IPS-NIHi11 (cell line): ENCODE results near the gene FBXL13.

Experiments
- DNase-seq: peaks from one replicate; pipeline ENCODE4 v3.0.0; 2012; ENCODE audit warnings: mixed read lengths, low spot score

FBXL13 gene

DNA sequence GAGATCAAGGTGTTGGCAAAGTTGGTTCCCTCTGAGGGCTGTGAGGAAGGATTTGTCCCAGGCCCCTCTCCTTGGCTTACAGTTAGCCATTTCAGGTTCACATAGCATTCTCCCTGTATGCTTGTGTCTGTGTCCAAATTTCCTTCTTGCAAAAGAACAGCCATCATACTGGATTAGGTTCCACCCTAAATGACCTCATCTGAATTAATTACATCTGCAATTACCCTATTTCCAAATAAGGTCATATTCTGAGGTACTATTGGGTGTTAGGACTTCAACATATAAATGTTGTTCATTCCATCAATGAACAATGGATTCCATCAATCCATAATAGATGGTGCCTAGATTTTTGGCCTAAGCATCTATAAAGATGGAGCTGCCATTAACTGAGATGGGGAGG is 178.0 kb downstream of the FBXL13 start:
- no peak for DNase-seq

DNA sequence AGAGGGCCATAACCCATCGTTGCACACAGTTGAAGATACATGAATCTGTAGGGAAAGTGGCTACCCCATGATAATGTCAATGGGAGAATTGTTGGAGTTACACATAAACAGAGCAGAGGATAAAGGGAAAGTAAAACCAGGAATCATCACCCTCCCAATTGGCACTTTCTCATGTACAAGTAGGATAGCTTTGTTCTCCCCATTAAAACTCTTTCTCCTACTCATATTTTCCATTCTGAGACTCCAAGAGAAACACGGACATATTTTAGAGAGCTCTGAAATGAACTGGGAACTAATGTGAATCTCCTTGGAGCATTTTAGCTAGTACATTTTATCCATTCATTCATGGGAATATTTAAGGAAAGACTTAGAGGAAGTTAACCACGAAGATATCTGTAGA is 179.0 kb downstream of the FBXL13 start:
- no peak for DNase-seq

- no peak for DNase-seq
Observed at GRCh38 chr7:102892631-102893278, 181.8 kb downstream of the FBXL13 start.

- no peak for DNase-seq
Observed at GRCh38 chr7:102891693-102892261, 182.8 kb downstream of the FBXL13 start.

DNA sequence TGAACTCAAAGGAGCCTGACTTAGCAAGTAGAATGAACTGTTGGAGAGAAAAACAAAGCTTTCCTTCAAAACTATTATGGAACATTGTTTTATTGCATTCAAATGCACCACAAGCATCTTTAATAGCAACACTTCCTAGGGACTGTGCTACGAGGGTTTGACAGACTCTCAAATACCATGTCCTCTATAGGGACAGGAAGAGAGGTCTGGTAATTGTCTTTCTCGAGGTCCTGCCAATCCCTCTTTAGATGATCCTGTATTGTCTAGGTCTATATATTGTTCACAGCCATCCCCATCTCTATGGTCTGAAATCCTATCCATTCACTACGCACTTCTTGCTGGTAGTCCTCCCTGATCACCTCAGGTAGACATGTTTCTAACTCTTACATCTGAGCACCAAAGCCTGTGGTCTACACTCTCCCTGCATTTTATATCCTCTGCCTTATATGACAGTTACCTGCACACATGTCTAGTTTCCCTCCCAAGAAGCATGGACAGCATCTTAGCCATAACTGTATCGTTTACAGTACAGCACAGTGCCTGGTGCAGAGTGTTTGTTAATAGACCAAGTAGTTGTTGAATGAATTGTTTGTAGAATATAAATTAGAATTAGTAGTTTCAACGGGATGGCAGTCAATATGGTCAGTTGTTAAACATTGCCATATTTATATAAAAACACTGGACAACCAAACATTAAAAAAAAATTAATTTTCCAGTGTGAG is 183.5 kb downstream of the FBXL13 start:
- DNase-seq = no peak

DNA sequence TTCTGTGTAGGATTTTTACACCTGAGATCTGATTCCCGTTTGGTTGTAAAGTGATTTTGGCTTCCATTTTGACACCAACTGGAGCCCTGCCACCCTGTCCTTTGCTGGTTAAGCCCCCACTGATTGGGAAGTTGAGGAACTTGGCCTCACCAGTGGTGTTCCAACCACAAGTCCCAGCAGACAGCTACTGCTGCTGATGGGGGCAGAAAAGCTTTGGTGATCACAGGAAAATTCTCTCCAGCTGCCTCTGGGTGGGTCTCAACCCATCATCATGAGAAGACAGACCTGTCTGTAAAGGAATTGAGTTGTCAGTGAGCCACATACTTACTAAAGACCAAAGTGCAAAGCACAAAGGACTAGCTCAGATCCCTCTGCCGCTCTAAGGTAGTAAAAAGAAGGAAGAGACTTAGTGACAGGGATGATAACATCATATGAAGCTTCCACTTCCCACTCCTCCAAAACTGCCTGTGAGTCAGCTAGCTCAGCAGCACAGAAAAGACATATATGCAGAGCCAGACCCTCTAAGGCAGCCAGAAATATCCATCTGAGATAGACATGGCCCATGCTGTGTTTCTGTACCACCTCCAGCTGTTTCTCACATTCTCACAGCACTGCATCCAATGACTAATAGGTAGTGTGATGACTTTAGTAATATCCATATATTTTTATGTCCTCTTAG is 184.2 kb downstream of the FBXL13 start:
- DNase-seq = no peak

GRCh38 chr7:102889851-102890250 is 184.7 kb downstream of the FBXL13 start:
- no peak for DNase-seq

DNA sequence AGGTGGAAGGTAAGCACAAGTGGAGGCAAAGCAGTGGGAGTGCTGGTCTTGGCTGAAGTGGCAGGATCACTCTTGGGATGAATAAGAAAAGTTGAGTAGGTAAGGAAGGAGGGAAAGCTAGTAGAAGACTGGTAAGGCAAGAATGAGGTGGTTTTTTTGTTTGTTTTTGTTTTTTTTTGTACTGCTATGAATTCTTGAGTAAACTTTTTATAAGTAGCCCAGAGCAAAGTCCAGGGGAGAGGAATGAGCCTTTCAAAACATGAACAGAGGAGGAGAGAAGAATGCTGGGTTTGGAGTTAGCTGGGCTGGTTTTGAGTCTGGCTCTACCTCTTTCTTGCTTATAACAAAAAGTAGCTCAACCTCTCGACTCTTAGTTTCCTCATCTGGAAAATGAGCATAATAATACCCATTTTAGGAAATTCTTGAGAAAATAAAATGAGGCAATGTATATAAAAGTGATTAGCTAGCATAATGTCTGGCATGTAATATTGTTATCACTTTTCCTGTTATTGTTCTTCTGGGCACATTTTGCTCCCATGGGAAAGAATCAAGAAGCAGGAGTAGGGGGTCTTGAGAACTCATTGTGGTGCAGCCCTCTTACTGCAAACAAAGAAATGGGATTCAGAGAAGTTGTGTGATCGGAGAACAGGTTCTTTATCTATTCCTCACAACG is 185.9 kb downstream of the FBXL13 start:
- DNase-seq = no peak

- DNase-seq = no peak
Observed at GRCh38 chr7:102883098-102883860, 191.3 kb downstream of the FBXL13 start.

- peak; percentile 36 for DNase-seq
Observed at GRCh38 chr7:102875700-102876295, 198.8 kb downstream of the FBXL13 start.

DNA sequence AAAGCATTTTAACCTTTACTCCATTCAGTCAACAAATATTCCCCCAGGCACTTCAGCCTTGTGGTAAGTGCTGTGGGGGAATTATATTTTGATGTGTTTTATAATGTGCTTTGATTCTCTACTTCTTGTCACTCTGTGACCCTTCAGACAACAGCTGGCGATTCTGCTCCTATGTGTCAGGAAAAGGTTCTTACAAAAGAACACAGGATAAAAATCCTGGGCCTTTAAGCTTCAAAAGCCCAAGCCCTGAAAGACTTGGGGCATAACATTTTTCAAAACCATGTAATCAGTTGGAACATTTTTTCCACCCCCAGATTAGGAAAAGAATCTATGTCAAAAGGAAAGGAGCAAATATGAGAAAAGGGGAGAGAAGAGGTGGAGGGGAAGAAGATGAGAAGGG is 199.6 kb downstream of the FBXL13 start:
- no peak for DNase-seq

- DNase-seq = no peak
Observed at GRCh38 chr7:102874166-102874829, 200.3 kb downstream of the FBXL13 start.

DNA sequence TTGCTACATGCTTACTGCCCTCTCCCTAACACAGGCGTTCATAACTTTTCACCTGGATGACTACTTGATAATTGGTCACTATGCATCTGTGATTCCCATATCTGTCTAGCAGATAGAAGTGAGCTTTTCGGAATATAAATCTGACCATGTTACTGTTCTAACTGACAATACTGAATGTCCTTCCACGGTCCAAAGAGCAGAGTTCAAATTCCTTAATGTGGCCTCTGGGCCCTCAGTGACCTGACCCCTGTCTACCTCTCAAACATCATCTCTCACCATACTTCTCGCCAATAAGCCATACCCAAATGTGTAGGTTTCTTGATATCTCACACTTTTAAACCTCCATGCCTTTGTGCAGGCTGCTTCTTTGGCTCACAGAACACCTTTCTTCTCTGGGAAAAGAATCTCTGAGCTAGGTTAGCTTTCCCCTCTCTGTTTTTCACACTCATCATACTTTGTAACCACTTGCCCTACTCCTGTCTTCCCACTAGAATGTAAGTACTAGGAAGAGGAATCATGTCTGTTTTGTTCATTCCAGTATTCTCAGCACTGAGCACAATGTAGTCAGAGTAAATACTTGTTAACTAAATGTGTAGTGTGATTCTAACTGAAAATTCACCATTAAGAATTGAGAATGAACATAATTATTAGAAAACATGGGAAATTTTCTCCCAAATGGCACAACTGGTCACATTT is 201.0 kb downstream of the FBXL13 start:
- DNase-seq = no peak

- DNase-seq = no peak
Observed at GRCh38 chr7:102872460-102872859, 202.1 kb downstream of the FBXL13 start.

GRCh38 chr7:102869195-102869594 is 205.4 kb downstream of the FBXL13 start:
- DNase-seq = no peak

DNA sequence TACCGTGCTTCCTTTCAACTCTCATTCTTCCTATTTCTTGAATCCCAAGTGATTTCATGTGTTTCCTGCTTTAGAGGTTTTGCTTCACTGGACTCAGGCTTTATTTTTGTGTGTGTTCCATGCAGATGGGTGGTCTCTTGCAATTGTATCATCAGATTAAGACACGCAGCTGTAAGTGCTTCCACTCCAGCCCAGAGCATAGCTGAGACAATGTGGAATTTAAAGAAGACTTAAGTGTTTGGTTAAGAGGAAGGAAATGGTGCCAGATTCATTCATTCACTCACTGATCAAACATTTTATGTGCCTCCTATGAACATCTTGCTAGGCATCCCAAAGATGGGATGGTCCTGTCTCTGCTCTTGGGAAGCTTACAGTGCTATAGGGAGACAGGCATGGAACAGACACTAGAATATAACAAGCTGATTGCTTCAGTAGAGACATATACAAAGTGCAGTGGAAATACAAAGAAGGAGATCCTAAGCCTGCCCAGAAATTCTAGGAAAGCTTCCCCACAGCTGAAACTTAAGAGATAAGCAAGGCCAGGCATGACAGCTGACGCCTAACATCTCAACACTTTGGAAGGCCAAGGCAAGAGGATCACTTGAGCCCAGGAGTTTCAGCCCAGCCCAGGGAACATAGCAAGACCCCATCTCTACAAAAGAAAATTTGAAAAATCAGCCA is 207.9 kb downstream of the FBXL13 start:
- no peak for DNase-seq

- no peak for DNase-seq
Observed at GRCh38 chr7:102864958-102865357, 209.6 kb downstream of the FBXL13 start.

DNA sequence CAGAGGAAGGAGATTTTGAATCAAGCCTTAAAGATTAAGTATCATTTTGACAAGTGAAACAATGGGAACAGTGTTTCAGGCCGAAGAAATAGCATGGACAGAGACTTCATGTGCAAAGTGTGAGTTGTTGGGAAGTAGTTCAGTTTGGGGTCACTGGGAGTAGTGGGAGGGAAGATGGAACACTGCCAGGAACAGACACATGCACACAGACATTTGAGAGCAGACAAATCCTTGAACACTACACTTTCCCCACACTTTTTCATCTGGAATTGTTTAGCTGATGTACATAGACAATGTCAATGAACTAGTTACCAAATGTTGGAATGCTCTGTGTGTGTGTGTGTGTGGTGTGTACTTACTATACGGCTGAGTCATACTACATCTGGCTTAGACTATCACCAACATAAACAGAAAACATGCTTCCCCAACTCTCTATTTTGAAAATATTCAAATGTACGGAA is 214.2 kb downstream of the FBXL13 start:
- no peak for DNase-seq

- DNase-seq = no peak
Observed at GRCh38 chr7:102859799-102860125, 214.8 kb downstream of the FBXL13 start.
